HT1080 (cell line): Measurements from ENCODE around the gene CAMKK1. TPM values are rescaled to one million over a fixed set of nuclear protein-coding genes. Genes with fewer than 3 reads are reported as not detected.
A peak's percentile ranks its signal among the peaks of the same experiment; 100 is the strongest.
"Not testable (repeated sequence)": the region's sequence is repeated elsewhere in the genome, so short reads cannot be mapped to it uniquely, and the experiment has no call there.

Experiments used
- DNase-seq: peaks from one replicate; pipeline ENCODE4 v3.0.0-alpha.2; 2015; ENCODE audit warnings: low read depth
- total RNA-seq: library from RNA; depleted of rRNA; stranded (reverse); fragments of >200 nt; shearing (Covaris generic); gene quantifications from 2 replicates; pipeline ENCODE4 v1.2.3, GENCODE V29; 2014

The CAMKK1 gene
- total RNA-seq, 1 experiment from 2014 or later, result 11.8 TPM

GRCh38 chr17:3880983-3881382 is 11.9 kb downstream of the CAMKK1 start:
- no peak for DNase-seq

GRCh38 chr17:3879591-3880417 is 13.0 kb downstream of the CAMKK1 start:
- no peak for DNase-seq

GRCh38 chr17:3879186-3879585 is 13.7 kb downstream of the CAMKK1 start:
- DNase-seq, result peak; percentile 49

- DNase-seq, result no peak
These were observed 15.6 kb downstream of the CAMKK1 start for GRCh38 chr17:3877220-3877619.

GRCh38 chr17:3875317-3875716 is 17.5 kb downstream of the CAMKK1 start:
- DNase-seq, result no peak

- DNase-seq, result no peak
These were observed 19.0 kb downstream of the CAMKK1 start for GRCh38 chr17:3873862-3874261.

- peak; percentile 24 for DNase-seq
These were observed 22.0 kb downstream of the CAMKK1 start for GRCh38 chr17:3870871-3871306.

- DNase-seq, result no peak
These were observed 25.2 kb downstream of the CAMKK1 start for GRCh38 chr17:3867606-3868005.

- DNase-seq, result no peak
These were observed 25.7 kb downstream of the CAMKK1 start for GRCh38 chr17:3867106-3867505.

- DNase-seq, result no peak
These were observed 26.6 kb downstream of the CAMKK1 start for GRCh38 chr17:3866276-3866675.

- DNase-seq, result peak; percentile 18
These were observed 27.7 kb downstream of the CAMKK1 start for GRCh38 chr17:3865176-3865575.

- DNase-seq, result no peak
These were observed 28.3 kb downstream of the CAMKK1 start for GRCh38 chr17:3864534-3864933.

GRCh38 chr17:3861761-3862681 is 30.8 kb downstream of the CAMKK1 start:
- no peak for DNase-seq

- no peak for DNase-seq
These were observed 31.7 kb downstream of the CAMKK1 start for GRCh38 chr17:3860939-3861700.

- no peak for DNase-seq
These were observed 32.9 kb downstream of the CAMKK1 start for GRCh38 chr17:3859940-3860339.

- DNase-seq, result no peak
These were observed 35.4 kb downstream of the CAMKK1 start for GRCh38 chr17:3857261-3858105.

GRCh38 chr17:3854204-3854603 is 38.6 kb downstream of the CAMKK1 start:
- not testable (repeated sequence) for DNase-seq

- DNase-seq, result no peak
These were observed 40.3 kb downstream of the CAMKK1 start for GRCh38 chr17:3852561-3852960.

- no peak for DNase-seq
These were observed 41.3 kb downstream of the CAMKK1 start for GRCh38 chr17:3851461-3852100.
